ENCODE results near the gene PCDHGB6. TPM values are rescaled to one million over a fixed set of nuclear protein-coding genes. Genes with fewer than 3 reads are reported as not detected.
"Not testable (repeated sequence)": the region's sequence is repeated elsewhere in the genome, so short reads cannot be mapped to it uniquely, and the experiment has no call there.

Gene PCDHGB6
- polyA plus RNA-seq, 2 donors = 0.60 to 0.92 TPM

DNA sequence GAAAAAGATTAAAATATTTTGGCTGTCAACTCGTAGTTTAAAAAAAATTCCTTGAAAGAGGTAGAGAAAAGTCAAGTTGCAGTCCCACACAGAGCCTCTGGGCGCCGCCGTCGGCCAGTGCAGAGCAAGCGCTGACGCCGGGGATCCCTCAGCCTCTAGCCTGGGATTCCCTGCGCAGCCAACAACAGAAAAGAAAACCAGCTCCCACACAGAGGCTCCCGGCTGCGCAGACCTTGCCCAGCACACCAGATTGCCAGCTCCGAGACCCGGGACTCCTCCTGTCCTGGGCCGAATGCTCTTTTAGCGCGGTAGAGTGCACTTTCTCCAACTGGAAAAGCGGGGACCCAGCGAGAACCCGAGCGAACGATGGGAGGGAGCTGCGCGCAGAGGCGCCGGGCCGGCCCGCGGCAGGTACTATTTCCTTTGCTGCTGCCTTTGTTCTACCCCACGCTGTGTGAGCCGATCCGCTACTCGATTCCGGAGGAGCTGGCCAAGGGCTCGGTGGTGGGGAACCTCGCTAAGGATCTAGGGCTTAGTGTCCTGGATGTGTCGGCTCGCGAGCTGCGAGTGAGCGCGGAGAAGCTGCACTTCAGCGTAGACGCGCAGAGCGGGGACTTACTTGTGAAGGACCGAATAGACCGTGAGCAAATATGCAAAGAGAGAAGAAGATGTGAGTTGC lies 9.8 kb downstream of the PCDHGB6 start, which contains the start of gene PCDHGB7:
PCDHGB7 (plus strand) TSS at position 184 of the 679 bp plus-strand sequence; CDS start at position 367, 183 bp downstream.
- not testable (repeated sequence) for H3K27me3 ChIP-seq (ENCODE audit: control insufficient read depth in 1 of 2, insufficient read depth in 2 of 2, low read length in 2 of 2); H3K36me3 ChIP-seq (ENCODE audit: control insufficient read depth in 2 of 2, insufficient read depth in 2 of 2, low read length in 1 of 2); H3K4me1 ChIP-seq (ENCODE audit: control insufficient read depth in 2 of 2, insufficient read depth in 2 of 2, low read length in 1 of 2)
- WGBS, 2 donors = 14 to 16% methylated on average over 46 of the region's 47 CpGs
- H3K27ac ChIP-seq (ENCODE audit: low read depth in 2 of 2, low read length in 1 of 2) = peak within 1 kb of the TSS; percentile 13 to 21
- H3K4me3 ChIP-seq (ENCODE audit: low read depth in 1 of 2, low read length in 2 of 2) = peak within 1 kb of the TSS; percentile 35 to 44
- H3K9me3 ChIP-seq (ENCODE audit: control insufficient read depth in 2 of 2, insufficient read depth in 1 of 2, low read depth in 1 of 2, low read length in 1 of 2) = peaks cover 52 to 57% of the 10 kb centered on the region in 2 donors

DNA sequence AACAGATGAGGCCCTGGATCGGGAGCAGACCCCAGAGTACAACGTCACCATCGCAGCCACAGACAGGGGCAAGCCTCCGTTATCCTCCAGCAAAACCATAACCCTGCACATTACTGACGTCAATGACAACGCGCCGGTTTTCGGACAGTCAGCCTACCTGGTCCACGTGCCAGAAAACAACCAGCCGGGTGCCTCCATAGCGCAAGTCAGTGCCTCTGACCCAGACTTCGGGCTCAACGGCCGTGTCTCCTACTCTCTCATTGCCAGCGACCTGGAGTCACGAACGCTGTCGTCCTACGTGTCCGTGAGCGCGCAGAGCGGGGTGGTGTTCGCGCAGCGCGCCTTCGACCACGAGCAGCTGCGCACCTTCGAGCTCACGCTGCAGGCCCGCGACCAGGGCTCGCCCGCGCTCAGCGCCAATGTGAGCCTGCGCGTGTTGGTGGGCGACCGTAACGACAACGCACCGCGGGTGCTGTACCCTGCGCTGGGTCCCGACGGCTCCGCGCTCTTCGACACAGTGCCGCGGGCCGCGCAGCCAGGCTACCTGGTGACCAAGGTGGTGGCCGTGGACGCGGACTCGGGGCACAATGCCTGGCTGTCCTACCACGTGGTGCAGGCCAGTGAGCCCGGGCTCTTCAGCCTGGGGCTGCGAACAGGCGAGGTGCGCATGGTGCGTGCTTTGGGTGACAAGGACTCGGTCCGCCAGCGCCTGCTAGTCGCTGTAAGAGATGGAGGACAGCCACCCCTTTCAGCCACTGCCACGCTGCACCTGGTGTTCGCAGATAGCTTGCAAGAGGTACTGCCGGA lies 11.5 kb downstream of the PCDHGB6 start:
- peaks cover 0 to 2% of the 10 kb centered on the region in 2 donors for H3K36me3 ChIP-seq (ENCODE audit: control insufficient read depth in 2 of 2, insufficient read depth in 2 of 2, low read length in 1 of 2)
- no peaks in the 10 kb centered on the region for H3K27me3 ChIP-seq (ENCODE audit: control insufficient read depth in 1 of 2, insufficient read depth in 2 of 2, low read length in 2 of 2)
- no peak overlapping the region for H3K4me3 ChIP-seq (ENCODE audit: low read depth in 1 of 2, low read length in 2 of 2)
- peaks cover 53 to 54% of the 10 kb centered on the region in 2 donors for H3K9me3 ChIP-seq (ENCODE audit: control insufficient read depth in 2 of 2, insufficient read depth in 1 of 2, low read depth in 1 of 2, low read length in 1 of 2)
- H3K4me1 ChIP-seq (ENCODE audit: control insufficient read depth in 2 of 2, insufficient read depth in 2 of 2, low read length in 1 of 2) = peaks cover 0 to 5% of the 10 kb centered on the region in 2 donors
- WGBS, 2 donors = 31 to 37% methylated on average over 73 to 74 of the region's 74 CpGs
- H3K27ac ChIP-seq (ENCODE audit: low read depth in 2 of 2, low read length in 1 of 2) = no peak overlapping the region

DNA sequence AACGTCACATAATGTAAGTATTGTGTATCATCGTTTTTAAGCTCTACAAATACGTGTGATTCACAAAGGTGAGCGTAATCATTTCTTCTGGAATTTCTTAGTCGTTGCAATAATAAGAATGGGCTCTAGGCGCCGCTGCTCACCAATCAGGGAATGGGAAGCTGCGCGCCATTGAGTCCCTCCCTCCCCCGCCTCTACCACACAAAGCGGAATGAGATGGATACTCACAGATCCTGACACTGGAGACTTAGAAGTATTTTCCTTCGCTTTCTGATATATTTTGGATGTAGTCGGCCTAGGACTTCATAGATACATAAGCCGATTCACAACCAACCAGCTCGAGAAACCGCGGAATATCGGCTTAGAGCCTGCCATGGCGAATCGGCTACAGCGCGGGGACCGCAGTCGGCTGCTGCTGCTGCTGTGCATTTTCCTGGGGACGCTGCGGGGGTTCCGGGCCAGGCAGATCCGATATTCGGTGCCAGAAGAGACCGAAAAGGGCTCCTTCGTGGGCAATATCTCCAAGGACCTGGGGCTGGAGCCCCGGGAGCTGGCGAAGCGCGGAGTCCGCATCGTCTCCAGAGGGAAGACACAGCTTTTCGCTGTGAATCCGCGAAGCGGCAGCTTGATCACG lies 13.2 kb downstream of the PCDHGB6 start, which contains the start of gene PCDHGA11:
PCDHGA11 (plus strand) TSS at position 197 of the 634 bp plus-strand sequence; CDS start at position 374, 177 bp downstream.
- no peak within 1 kb of the TSS for H3K27ac ChIP-seq (ENCODE audit: low read depth in 2 of 2, low read length in 1 of 2)
- 15 to 16% methylated on average over 42 of the region's 42 CpGs for WGBS, 2 donors
- H3K4me1 ChIP-seq (ENCODE audit: control insufficient read depth in 2 of 2, insufficient read depth in 2 of 2, low read length in 1 of 2) = peaks cover 0 to 5% of the 10 kb centered on the region in 2 donors
- H3K36me3 ChIP-seq (ENCODE audit: control insufficient read depth in 2 of 2, insufficient read depth in 2 of 2, low read length in 1 of 2) = peaks cover 0 to 2% of the 10 kb centered on the region in 2 donors
- H3K4me3 ChIP-seq (ENCODE audit: low read depth in 1 of 2, low read length in 2 of 2) = peak within 1 kb of the TSS; percentile 7 to 32
- H3K27me3 ChIP-seq (ENCODE audit: control insufficient read depth in 1 of 2, insufficient read depth in 2 of 2, low read length in 2 of 2) = no peaks in the 10 kb centered on the region
- peaks cover 46% of the 10 kb centered on the region in 2 donors for H3K9me3 ChIP-seq (ENCODE audit: control insufficient read depth in 2 of 2, insufficient read depth in 1 of 2, low read depth in 1 of 2, low read length in 1 of 2)

DNA sequence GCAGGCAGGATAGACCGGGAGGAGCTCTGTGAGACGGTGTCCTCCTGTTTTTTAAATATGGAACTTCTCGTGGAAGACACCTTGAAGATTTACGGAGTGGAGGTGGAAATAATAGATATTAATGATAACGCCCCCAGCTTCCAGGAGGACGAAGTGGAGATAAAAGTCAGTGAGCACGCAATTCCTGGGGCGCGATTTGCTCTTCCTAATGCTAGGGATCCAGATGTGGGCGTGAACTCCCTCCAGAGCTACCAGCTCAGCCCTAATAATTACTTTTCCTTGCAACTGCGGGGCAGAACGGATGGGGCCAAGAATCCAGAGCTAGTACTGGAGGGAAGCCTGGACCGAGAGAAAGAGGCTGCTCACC lies 13.7 kb downstream of the PCDHGB6 start:
- 11 to 13% methylated on average over 13 of the region's 13 CpGs for WGBS, 2 donors
- Histone ChIP-seq H3K4me1 (ENCODE audit: control insufficient read depth in 2 of 2, insufficient read depth in 2 of 2, low read length in 1 of 2) (peaks cover 0 to 5% of the 10 kb centered on the region in 2 donors), H3K27me3 (ENCODE audit: control insufficient read depth in 1 of 2, insufficient read depth in 2 of 2, low read length in 2 of 2) (no peaks in the 10 kb centered on the region), H3K9me3 (ENCODE audit: control insufficient read depth in 2 of 2, insufficient read depth in 1 of 2, low read depth in 1 of 2, low read length in 1 of 2) (peaks cover 50% of the 10 kb centered on the region in 2 donors), H3K4me3 (ENCODE audit: low read depth in 1 of 2, low read length in 2 of 2) (peak overlapping the region; percentile 7 to 32), H3K27ac (ENCODE audit: low read depth in 2 of 2, low read length in 1 of 2) (no peak overlapping the region), H3K36me3 (ENCODE audit: control insufficient read depth in 2 of 2, insufficient read depth in 2 of 2, low read length in 1 of 2) (peaks cover 0 to 2% of the 10 kb centered on the region in 2 donors)

DNA sequence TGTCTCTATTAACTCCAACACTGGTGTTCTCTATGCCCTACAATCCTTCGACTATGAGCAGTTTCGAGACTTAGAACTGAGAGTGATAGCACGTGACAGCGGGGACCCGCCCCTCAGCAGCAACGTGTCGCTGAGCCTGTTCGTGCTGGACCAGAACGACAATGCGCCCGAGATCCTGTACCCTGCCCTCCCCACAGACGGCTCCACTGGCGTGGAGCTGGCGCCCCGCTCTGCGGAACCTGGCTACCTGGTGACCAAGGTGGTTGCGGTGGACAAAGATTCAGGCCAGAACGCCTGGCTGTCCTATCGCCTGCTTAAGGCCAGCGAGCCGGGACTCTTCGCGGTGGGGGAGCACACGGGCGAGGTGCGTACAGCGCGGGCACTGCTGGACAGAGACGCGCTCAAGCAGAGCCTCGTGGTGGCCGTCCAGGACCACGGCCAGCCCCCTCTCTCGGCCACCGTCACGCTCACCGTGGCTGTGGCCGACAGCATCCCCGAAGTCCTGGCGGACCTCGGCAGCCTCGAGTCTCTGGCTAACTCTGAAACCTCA lies 15.0 kb downstream of the PCDHGB6 start:
- H3K27ac ChIP-seq (ENCODE audit: low read depth in 2 of 2, low read length in 1 of 2) = no peak overlapping the region
- H3K27me3 ChIP-seq (ENCODE audit: control insufficient read depth in 1 of 2, insufficient read depth in 2 of 2, low read length in 2 of 2) = no peaks in the 10 kb centered on the region
- no peak overlapping the region for H3K4me3 ChIP-seq (ENCODE audit: low read depth in 1 of 2, low read length in 2 of 2)
- H3K9me3 ChIP-seq (ENCODE audit: control insufficient read depth in 2 of 2, insufficient read depth in 1 of 2, low read depth in 1 of 2, low read length in 1 of 2) = peaks cover 55 to 60% of the 10 kb centered on the region in 2 donors
- peaks cover 0 to 5% of the 10 kb centered on the region in 2 donors for H3K4me1 ChIP-seq (ENCODE audit: control insufficient read depth in 2 of 2, insufficient read depth in 2 of 2, low read length in 1 of 2)
- H3K36me3 ChIP-seq (ENCODE audit: control insufficient read depth in 2 of 2, insufficient read depth in 2 of 2, low read length in 1 of 2) = peaks cover 0 to 2% of the 10 kb centered on the region in 2 donors
- WGBS, 2 donors = 23 to 27% methylated on average over 42 of the region's 42 CpGs

DNA sequence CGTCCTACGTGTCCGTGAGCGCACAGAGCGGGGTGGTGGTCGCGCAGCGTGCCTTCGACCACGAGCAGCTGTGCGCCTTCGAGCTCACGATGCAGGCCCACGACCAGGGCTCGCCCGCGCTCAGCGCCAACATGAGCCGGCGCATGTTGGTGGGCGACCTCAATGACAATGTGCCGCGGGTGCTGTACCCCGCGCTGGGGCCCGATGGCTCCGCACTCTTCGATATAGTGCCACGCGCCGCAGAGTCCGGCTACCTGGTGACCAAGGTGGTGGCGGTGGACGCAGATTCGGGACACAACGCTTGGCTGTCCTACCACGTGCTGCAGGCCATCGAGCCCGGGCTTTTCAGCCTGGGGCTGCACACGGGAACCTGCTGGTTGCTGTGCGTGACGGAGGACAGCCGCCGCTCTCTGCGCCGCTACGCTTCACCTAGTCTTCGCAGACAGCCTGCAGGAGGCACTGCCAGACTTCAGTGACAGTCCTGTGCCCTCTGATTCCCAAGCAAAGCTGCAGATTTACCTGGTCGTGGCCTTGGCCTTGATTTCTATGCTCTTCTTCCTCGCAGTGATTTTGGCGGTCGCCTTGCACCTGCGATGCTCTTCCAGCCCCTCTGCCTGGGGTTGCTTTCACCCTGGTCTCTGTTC lies 20.1 kb downstream of the PCDHGB6 start:
- Histone ChIP-seq H3K36me3 (ENCODE audit: control insufficient read depth in 2 of 2, insufficient read depth in 2 of 2, low read length in 1 of 2) (no peaks in the 10 kb centered on the region), H3K4me3 (ENCODE audit: low read depth in 1 of 2, low read length in 2 of 2) (no peak overlapping the region), H3K27me3 (ENCODE audit: control insufficient read depth in 1 of 2, insufficient read depth in 2 of 2, low read length in 2 of 2) (peaks cover 0 to 2% of the 10 kb centered on the region in 2 donors), H3K9me3 (ENCODE audit: control insufficient read depth in 2 of 2, insufficient read depth in 1 of 2, low read depth in 1 of 2, low read length in 1 of 2) (peaks cover 42 to 52% of the 10 kb centered on the region in 2 donors), H3K27ac (ENCODE audit: low read depth in 2 of 2, low read length in 1 of 2) (no peak overlapping the region), H3K4me1 (ENCODE audit: control insufficient read depth in 2 of 2, insufficient read depth in 2 of 2, low read length in 1 of 2) (no peaks in the 10 kb centered on the region)
- 47 to 48% methylated on average over 52 to 53 of the region's 53 CpGs for WGBS, 2 donors

DNA sequence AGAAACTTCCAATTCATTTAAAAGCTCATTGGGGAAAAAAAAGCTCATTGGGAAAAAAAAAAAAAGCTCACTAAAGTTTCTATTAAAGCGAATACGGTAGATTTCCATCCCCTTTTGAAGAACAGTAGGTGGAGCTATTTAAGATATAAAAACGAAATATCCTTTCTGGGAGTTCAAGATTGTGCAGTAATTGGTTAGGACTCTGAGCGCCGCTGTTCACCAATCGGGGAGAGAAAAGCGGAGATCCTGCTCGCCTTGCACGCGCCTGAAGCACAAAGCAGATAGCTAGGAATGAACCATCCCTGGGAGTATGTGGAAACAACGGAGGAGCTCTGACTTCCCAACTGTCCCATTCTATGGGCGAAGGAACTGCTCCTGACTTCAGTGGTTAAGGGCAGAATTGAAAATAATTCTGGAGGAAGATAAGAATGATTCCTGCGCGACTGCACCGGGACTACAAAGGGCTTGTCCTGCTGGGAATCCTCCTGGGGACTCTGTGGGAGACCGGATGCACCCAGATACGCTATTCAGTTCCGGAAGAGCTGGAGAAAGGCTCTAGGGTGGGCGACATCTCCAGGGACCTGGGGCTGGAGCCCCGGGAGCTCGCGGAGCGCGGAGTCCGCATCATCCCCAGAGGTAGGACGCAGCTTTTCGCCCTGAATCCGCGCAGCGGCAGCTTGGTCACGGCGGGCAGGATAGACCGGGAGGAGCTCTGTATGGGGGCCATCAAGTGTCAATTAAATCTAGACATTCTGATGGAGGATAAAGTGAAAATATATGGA lies 22.7 kb downstream of the PCDHGB6 start, which contains the start of gene PCDHGA12:
PCDHGA12 (plus strand) TSS at position 176 of the 782 bp plus-strand sequence; CDS start at position 429, 253 bp downstream.
- H3K9me3 ChIP-seq (ENCODE audit: control insufficient read depth in 2 of 2, insufficient read depth in 1 of 2, low read depth in 1 of 2, low read length in 1 of 2) = peaks cover 38 to 47% of the 10 kb centered on the region in 2 donors
- no peak within 1 kb of the TSS for H3K27ac ChIP-seq (ENCODE audit: low read depth in 2 of 2, low read length in 1 of 2)
- peak within 1 kb of the TSS in 1 of 2 donors; percentile 9 for H3K4me3 ChIP-seq (ENCODE audit: low read depth in 1 of 2, low read length in 2 of 2)
- 14 to 18% methylated on average over 33 of the region's 33 CpGs for WGBS, 2 donors
- no peaks in the 10 kb centered on the region for H3K4me1 ChIP-seq (ENCODE audit: control insufficient read depth in 2 of 2, insufficient read depth in 2 of 2, low read length in 1 of 2)
- peaks cover 0 to 2% of the 10 kb centered on the region in 2 donors for H3K27me3 ChIP-seq (ENCODE audit: control insufficient read depth in 1 of 2, insufficient read depth in 2 of 2, low read length in 2 of 2)
- H3K36me3 ChIP-seq (ENCODE audit: control insufficient read depth in 2 of 2, insufficient read depth in 2 of 2, low read length in 1 of 2) = no peaks in the 10 kb centered on the region

DNA sequence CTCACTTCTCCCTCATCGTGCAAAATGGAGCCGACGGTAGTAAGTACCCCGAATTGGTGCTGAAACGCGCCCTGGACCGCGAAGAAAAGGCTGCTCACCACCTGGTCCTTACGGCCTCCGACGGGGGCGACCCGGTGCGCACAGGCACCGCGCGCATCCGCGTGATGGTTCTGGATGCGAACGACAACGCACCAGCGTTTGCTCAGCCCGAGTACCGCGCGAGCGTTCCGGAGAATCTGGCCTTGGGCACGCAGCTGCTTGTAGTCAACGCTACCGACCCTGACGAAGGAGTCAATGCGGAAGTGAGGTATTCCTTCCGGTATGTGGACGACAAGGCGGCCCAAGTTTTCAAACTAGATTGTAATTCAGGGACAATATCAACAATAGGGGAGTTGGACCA lies 23.5 kb downstream of the PCDHGB6 start:
- H3K4me3 ChIP-seq (ENCODE audit: low read depth in 1 of 2, low read length in 2 of 2) = peak overlapping the region in 1 of 2 donors; percentile 9
- H3K9me3 ChIP-seq (ENCODE audit: control insufficient read depth in 2 of 2, insufficient read depth in 1 of 2, low read depth in 1 of 2, low read length in 1 of 2) = peaks cover 33 to 41% of the 10 kb centered on the region in 2 donors
- H3K27me3 ChIP-seq (ENCODE audit: control insufficient read depth in 1 of 2, insufficient read depth in 2 of 2, low read length in 2 of 2) = peaks cover 0 to 2% of the 10 kb centered on the region in 2 donors
- H3K27ac ChIP-seq (ENCODE audit: low read depth in 2 of 2, low read length in 1 of 2) = no peak overlapping the region
- WGBS, 2 donors = 20 to 24% methylated on average over 37 of the region's 37 CpGs
- H3K36me3 ChIP-seq (ENCODE audit: control insufficient read depth in 2 of 2, insufficient read depth in 2 of 2, low read length in 1 of 2) = no peaks in the 10 kb centered on the region
- H3K4me1 ChIP-seq (ENCODE audit: control insufficient read depth in 2 of 2, insufficient read depth in 2 of 2, low read length in 1 of 2) = no peaks in the 10 kb centered on the region
